ENCODE results near the gene ECD. TPM values are rescaled to one million over a fixed set of nuclear protein-coding genes. Genes with fewer than 3 reads are reported as not detected.
"Not testable (repeated sequence)": the region's sequence is repeated elsewhere in the genome, so short reads cannot be mapped to it uniquely, and the experiment has no call there.

The ECD gene
- total RNA-seq, 1 donor from 2014 or later, result 23.5 TPM

GRCh38 chr10:73134727-73135126 is 33.1 kb downstream of the ECD start:
- no peaks in the 10 kb centered on the region for H3K4me1 ChIP-seq (ENCODE audit: control insufficient read depth in 3 of 3, insufficient read depth in 3 of 3, low read length in 3 of 3)
- no peaks in the 10 kb centered on the region for H3K27me3 ChIP-seq (ENCODE audit: control insufficient read depth in 3 of 3, insufficient read depth in 3 of 3, low read length in 3 of 3)
- H3K36me3 ChIP-seq (ENCODE audit: control insufficient read depth in 3 of 3, insufficient read depth in 3 of 3, low read length in 3 of 3), result peaks cover 26 to 69% (median 57%) of the 10 kb centered on the region in 3 donors
- H3K4me3 ChIP-seq (ENCODE audit: low read length in 3 of 3), result no peak overlapping the region
- no peak overlapping the region for H3K9ac ChIP-seq (ENCODE audit: low read depth in 1 of 3, low read length in 3 of 3)
- H3K27ac ChIP-seq (ENCODE audit: low read depth, low read length), result no peak overlapping the region
- no peaks in the 10 kb centered on the region for H3K9me3 ChIP-seq (ENCODE audit: control insufficient read depth in 3 of 3, low read length in 3 of 3)

DNA sequence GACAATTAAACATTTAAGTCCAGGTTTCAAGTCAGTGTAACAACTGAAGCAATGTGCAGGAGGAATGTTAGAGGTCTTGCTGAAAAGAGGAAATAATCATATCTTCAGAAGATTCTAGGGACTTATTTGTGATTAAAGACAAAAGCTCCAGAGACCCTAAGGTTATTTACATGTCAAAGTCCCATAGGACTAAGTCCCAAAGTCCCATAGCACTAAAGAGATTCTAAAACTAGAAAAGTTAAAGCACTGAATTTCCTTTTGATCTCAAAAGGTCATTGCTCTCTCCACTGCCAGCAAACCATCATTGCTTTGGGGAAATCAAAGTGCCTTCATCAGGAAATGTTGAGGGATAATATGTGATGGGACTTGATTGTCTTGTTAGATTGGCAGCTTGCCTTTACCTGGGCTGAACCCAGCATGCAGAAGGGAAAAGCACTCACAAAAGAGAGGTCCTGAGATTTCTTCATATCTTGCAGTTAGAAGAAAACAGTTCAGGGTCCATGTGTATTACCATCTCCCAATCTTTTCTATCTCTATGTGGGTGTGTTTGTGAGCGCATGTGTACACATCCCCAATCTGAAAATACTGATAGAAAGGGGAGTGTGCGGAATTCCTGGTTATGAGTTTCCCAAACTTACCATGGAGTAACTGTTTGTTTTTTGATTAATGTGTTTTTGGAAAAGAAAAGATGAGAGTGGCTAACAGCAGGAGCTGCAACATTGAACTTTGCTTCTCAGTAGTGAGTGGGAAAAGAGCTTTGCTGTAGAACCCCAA is 35.7 kb downstream of the ECD start:
- no peaks in the 10 kb centered on the region for H3K4me1 ChIP-seq (ENCODE audit: control insufficient read depth in 3 of 3, insufficient read depth in 3 of 3, low read length in 3 of 3)
- peaks cover 15 to 55% (median 48%) of the 10 kb centered on the region in 3 donors for H3K36me3 ChIP-seq (ENCODE audit: control insufficient read depth in 3 of 3, insufficient read depth in 3 of 3, low read length in 3 of 3)
- H3K9ac ChIP-seq (ENCODE audit: low read depth in 1 of 3, low read length in 3 of 3), result no peak overlapping the region
- no peaks in the 10 kb centered on the region for H3K9me3 ChIP-seq (ENCODE audit: control insufficient read depth in 3 of 3, low read length in 3 of 3)
- H3K4me3 ChIP-seq (ENCODE audit: low read length in 3 of 3), result no peak overlapping the region
- no peak overlapping the region for H3K27ac ChIP-seq (ENCODE audit: low read depth, low read length)
- H3K27me3 ChIP-seq (ENCODE audit: control insufficient read depth in 3 of 3, insufficient read depth in 3 of 3, low read length in 3 of 3), result no peaks in the 10 kb centered on the region

- Histone ChIP-seq H3K4me3 (ENCODE audit: low read length in 3 of 3) (no peak overlapping the region), H3K9me3 (ENCODE audit: control insufficient read depth in 3 of 3, low read length in 3 of 3) (no peaks in the 10 kb centered on the region), H3K27me3 (ENCODE audit: control insufficient read depth in 3 of 3, insufficient read depth in 3 of 3, low read length in 3 of 3) (no peaks in the 10 kb centered on the region), H3K9ac (ENCODE audit: low read depth in 1 of 3, low read length in 3 of 3) (no peak overlapping the region), H3K27ac (ENCODE audit: low read depth, low read length) (no peak overlapping the region), H3K36me3 (ENCODE audit: control insufficient read depth in 3 of 3, insufficient read depth in 3 of 3, low read length in 3 of 3) (peaks cover 15 to 56% (median 48%) of the 10 kb centered on the region in 3 donors), H3K4me1 (ENCODE audit: control insufficient read depth in 3 of 3, insufficient read depth in 3 of 3, low read length in 3 of 3) (no peaks in the 10 kb centered on the region)
Measured at GRCh38 chr10:73131301-73131700, 36.5 kb downstream of the ECD start.

GRCh38 chr10:73126343-73126742 is 41.5 kb downstream of the ECD start:
- no peak overlapping the region for H3K27ac ChIP-seq (ENCODE audit: low read depth, low read length)
- peaks cover 0 to 3% (median 0%) of the 10 kb centered on the region in 3 donors for H3K4me1 ChIP-seq (ENCODE audit: control insufficient read depth in 3 of 3, insufficient read depth in 3 of 3, low read length in 3 of 3)
- peaks cover 12 to 32% (median 27%) of the 10 kb centered on the region in 3 donors for H3K36me3 ChIP-seq (ENCODE audit: control insufficient read depth in 3 of 3, insufficient read depth in 3 of 3, low read length in 3 of 3)
- H3K4me3 ChIP-seq (ENCODE audit: low read length in 3 of 3), result no peak overlapping the region
- no peaks in the 10 kb centered on the region for H3K27me3 ChIP-seq (ENCODE audit: control insufficient read depth in 3 of 3, insufficient read depth in 3 of 3, low read length in 3 of 3)
- H3K9me3 ChIP-seq (ENCODE audit: control insufficient read depth in 3 of 3, low read length in 3 of 3), result no peaks in the 10 kb centered on the region
- no peak overlapping the region for H3K9ac ChIP-seq (ENCODE audit: low read depth in 1 of 3, low read length in 3 of 3)

DNA sequence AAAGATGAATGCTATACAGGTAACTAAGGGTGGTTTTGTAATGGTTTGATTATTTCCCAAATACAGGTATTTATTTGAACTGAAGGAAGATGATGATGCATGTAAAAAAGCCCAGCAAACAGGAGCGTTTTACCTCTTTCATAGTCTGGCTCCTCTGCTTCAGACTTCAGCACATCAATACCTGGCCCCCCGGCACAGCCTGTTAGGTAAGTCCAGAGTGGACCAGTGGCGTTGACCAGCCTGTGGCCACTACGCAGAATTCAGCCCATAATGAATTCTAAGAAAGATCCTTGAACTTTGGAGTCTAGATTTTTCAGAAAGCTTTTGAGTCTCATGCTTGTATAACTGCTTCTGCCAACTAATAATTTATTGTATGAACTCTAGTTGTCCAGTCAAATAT is 47.9 kb downstream of the ECD start:
- H3K36me3 ChIP-seq (ENCODE audit: control insufficient read depth in 3 of 3, insufficient read depth in 3 of 3, low read length in 3 of 3), result peaks cover 3 to 16% (median 8%) of the 10 kb centered on the region in 3 donors
- peak overlapping the region; percentile 92 for H3K27ac ChIP-seq (ENCODE audit: low read depth, low read length)

GRCh38 chr10:73119457-73119856 is 48.4 kb downstream of the ECD start:
- Histone ChIP-seq H3K27ac (ENCODE audit: low read depth, low read length) (peak overlapping the region; percentile 92), H3K27me3 (ENCODE audit: control insufficient read depth in 3 of 3, insufficient read depth in 3 of 3, low read length in 3 of 3) (no peaks in the 10 kb centered on the region), H3K36me3 (ENCODE audit: control insufficient read depth in 3 of 3, insufficient read depth in 3 of 3, low read length in 3 of 3) (peaks cover 3 to 15% (median 8%) of the 10 kb centered on the region in 3 donors), H3K9me3 (ENCODE audit: control insufficient read depth in 3 of 3, low read length in 3 of 3) (no peaks in the 10 kb centered on the region), H3K4me3 (ENCODE audit: low read length in 3 of 3) (no peak overlapping the region), H3K4me1 (ENCODE audit: control insufficient read depth in 3 of 3, insufficient read depth in 3 of 3, low read length in 3 of 3) (peaks cover 0 to 8% (median 4%) of the 10 kb centered on the region in 3 donors), H3K9ac (ENCODE audit: low read depth in 1 of 3, low read length in 3 of 3) (no peak overlapping the region)

More for the DNA sequence above, 47.9 kb downstream of the ECD start:
- Histone ChIP-seq H3K9ac (ENCODE audit: low read depth in 1 of 3, low read length in 3 of 3) (no peak overlapping the region), H3K27me3 (ENCODE audit: control insufficient read depth in 3 of 3, insufficient read depth in 3 of 3, low read length in 3 of 3) (no peaks in the 10 kb centered on the region), H3K4me3 (ENCODE audit: low read length in 3 of 3) (no peak overlapping the region), H3K9me3 (ENCODE audit: control insufficient read depth in 3 of 3, low read length in 3 of 3) (no peaks in the 10 kb centered on the region), H3K4me1 (ENCODE audit: control insufficient read depth in 3 of 3, insufficient read depth in 3 of 3, low read length in 3 of 3) (peaks cover 0 to 9% (median 4%) of the 10 kb centered on the region in 3 donors)

DNA sequence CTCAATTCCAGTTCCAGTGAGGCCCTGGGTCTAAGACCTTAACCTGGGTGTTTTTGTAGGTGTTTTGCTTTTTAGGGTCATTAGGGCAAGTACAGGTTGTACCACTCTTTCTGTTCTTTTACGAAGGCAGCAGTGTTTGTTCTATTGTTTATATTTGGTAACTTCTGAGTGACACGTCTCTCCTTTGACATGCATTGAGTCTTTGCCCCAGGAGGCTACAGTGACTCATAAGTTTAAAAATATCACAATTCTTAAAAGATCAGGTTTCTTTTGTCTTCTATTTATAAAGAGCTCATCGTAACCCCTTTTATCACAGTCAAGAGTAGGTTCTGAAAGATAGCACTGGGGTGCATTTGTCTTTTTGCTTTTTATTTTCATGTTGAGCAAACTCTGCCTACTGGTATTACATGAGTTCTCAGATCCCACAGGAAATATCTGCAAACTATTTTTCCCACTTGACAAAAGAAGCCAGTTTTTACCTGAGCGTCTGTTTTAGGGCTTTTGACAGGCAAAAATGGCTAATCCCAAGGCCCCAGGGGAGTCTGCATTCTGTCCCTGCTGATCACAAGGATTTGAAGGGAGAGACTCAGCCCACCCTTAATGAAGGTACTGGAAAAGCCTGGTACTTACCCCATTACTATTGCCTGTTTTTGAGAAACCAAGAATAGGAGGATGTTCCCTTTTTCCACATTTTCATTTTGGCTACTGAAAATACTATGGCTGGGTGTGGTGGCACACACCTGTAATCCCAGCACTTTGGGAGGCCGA is 49.6 kb downstream of the ECD start:
- Histone ChIP-seq H3K4me3 (ENCODE audit: low read length in 3 of 3) (peak overlapping the region in 2 of 3 donors; percentile 3 to 39), H3K9me3 (ENCODE audit: control insufficient read depth in 3 of 3, low read length in 3 of 3) (no peaks in the 10 kb centered on the region), H3K4me1 (ENCODE audit: control insufficient read depth in 3 of 3, insufficient read depth in 3 of 3, low read length in 3 of 3) (peaks cover 0 to 10% (median 6%) of the 10 kb centered on the region in 3 donors), H3K36me3 (ENCODE audit: control insufficient read depth in 3 of 3, insufficient read depth in 3 of 3, low read length in 3 of 3) (peaks cover 0 to 10% (median 8%) of the 10 kb centered on the region in 3 donors), H3K27me3 (ENCODE audit: control insufficient read depth in 3 of 3, insufficient read depth in 3 of 3, low read length in 3 of 3) (no peaks in the 10 kb centered on the region), H3K9ac (ENCODE audit: low read depth in 1 of 3, low read length in 3 of 3) (peak overlapping the region; percentile 28 to 60 (median 55)), H3K27ac (ENCODE audit: low read depth, low read length) (peak overlapping the region; percentile 92)

DNA sequence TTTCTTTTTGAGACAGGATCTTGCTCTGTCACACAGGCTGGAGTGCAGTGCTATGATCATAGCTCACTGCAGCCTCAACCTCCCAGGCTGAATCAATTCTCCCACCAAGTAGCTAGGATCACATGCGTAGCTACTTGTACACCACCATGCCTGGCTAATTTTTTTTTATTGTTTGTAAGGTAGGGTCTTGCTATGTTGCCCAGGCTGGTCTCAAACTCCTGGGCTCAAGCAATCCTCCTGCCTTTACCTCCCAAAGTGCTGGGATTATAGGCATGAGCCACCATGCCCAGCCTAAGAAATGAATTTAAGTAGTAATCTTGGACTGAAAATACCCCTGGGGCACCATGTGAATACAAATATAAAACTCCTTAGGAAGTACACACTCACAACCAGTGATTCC is 51.8 kb downstream of the ECD start:
- H3K9ac ChIP-seq (ENCODE audit: low read depth in 1 of 3, low read length in 3 of 3), result no peak overlapping the region
- no peaks in the 10 kb centered on the region for H3K9me3 ChIP-seq (ENCODE audit: control insufficient read depth in 3 of 3, low read length in 3 of 3)
- peaks cover 0 to 10% (median 6%) of the 10 kb centered on the region in 3 donors for H3K4me1 ChIP-seq (ENCODE audit: control insufficient read depth in 3 of 3, insufficient read depth in 3 of 3, low read length in 3 of 3)
- H3K4me3 ChIP-seq (ENCODE audit: low read length in 3 of 3), result no peak overlapping the region
- H3K36me3 ChIP-seq (ENCODE audit: control insufficient read depth in 3 of 3, insufficient read depth in 3 of 3, low read length in 3 of 3), result peaks cover 0 to 5% (median under 1%) of the 10 kb centered on the region in 3 donors
- H3K27ac ChIP-seq (ENCODE audit: low read depth, low read length), result peak overlapping the region; percentile 12
- H3K27me3 ChIP-seq (ENCODE audit: control insufficient read depth in 3 of 3, insufficient read depth in 3 of 3, low read length in 3 of 3), result no peaks in the 10 kb centered on the region

DNA sequence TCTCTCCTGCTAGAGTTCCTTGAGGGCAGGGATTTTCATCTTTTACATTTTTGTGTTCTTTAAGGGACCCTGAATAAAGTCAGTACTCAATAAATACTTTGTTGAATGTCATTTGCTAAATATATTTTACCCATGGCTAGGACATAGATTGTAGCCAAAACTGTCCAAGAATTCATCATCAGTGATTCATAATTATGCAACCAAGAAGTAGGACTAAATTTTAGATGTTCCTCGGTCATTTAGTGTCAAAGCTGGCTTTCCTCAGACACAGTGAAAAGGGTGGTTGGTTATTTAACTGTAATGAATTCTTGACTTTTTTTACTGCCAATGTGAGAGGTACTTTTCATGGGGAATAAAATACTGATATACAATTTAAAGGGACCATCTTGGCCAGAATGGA is 54.3 kb downstream of the ECD start:
- peak overlapping the region; percentile 39 for H3K27ac ChIP-seq (ENCODE audit: low read depth, low read length)

GRCh38 chr10:73112032-73112431 is 55.8 kb downstream of the ECD start:
- H3K27ac ChIP-seq (ENCODE audit: low read depth, low read length), result peak overlapping the region; percentile 88
- H3K36me3 ChIP-seq (ENCODE audit: control insufficient read depth in 3 of 3, insufficient read depth in 3 of 3, low read length in 3 of 3); H3K9ac ChIP-seq (ENCODE audit: low read depth in 1 of 3, low read length in 3 of 3); H3K27me3 ChIP-seq (ENCODE audit: control insufficient read depth in 3 of 3, insufficient read depth in 3 of 3, low read length in 3 of 3); H3K4me3 ChIP-seq (ENCODE audit: low read length in 3 of 3); H3K9me3 ChIP-seq (ENCODE audit: control insufficient read depth in 3 of 3, low read length in 3 of 3); H3K4me1 ChIP-seq (ENCODE audit: control insufficient read depth in 3 of 3, insufficient read depth in 3 of 3, low read length in 3 of 3): not testable (repeated sequence)

More for the DNA sequence above, 54.3 kb downstream of the ECD start:
- Histone ChIP-seq H3K4me1 (ENCODE audit: control insufficient read depth in 3 of 3, insufficient read depth in 3 of 3, low read length in 3 of 3) (peaks cover 0 to 8% (median 6%) of the 10 kb centered on the region in 3 donors), H3K4me3 (ENCODE audit: low read length in 3 of 3) (no peak overlapping the region), H3K27me3 (ENCODE audit: control insufficient read depth in 3 of 3, insufficient read depth in 3 of 3, low read length in 3 of 3) (no peaks in the 10 kb centered on the region), H3K36me3 (ENCODE audit: control insufficient read depth in 3 of 3, insufficient read depth in 3 of 3, low read length in 3 of 3) (peaks cover 0 to 6% (median 0%) of the 10 kb centered on the region in 3 donors), H3K9ac (ENCODE audit: low read depth in 1 of 3, low read length in 3 of 3) (no peak overlapping the region), H3K9me3 (ENCODE audit: control insufficient read depth in 3 of 3, low read length in 3 of 3) (no peaks in the 10 kb centered on the region)
